HEK293T (cell line): ENCODE results near the gene ZNF202.

Source experiments
- BHLHE40 ChIP-seq: fragments of 450-650 bp; IDR thresholded peaks from 2 replicates; pipeline ENCODE4 v1.6.1; 2016; ENCODE audit warnings: mild to moderate bottlenecking, moderate library complexity, borderline replicate concordance
- CTBP1 ChIP-seq: fragments of 450-650 bp; IDR thresholded peaks from 2 replicates; pipeline ENCODE4 v1.6.1; 2016; ENCODE audit warnings: borderline replicate concordance
- HDGF ChIP-seq: fragments of 450-650 bp; IDR thresholded peaks from 2 replicates; pipeline ENCODE4 v1.6.1; 2017; ENCODE audit warnings: antibody characterized with exemption, borderline replicate concordance
- SP1 ChIP-seq: fragments of 450-650 bp; IDR thresholded peaks from 2 replicates; pipeline ENCODE4 v1.6.1; 2017
- SUZ12 ChIP-seq: fragments of 450-650 bp; IDR thresholded peaks from 2 replicates; pipeline ENCODE4 v1.6.1; 2016; ENCODE audit warnings: mild to moderate bottlenecking
- TARDBP ChIP-seq: fragments of 450-650 bp; IDR thresholded peaks from 2 replicates; pipeline ENCODE4 v1.6.1; 2016

DNA sequence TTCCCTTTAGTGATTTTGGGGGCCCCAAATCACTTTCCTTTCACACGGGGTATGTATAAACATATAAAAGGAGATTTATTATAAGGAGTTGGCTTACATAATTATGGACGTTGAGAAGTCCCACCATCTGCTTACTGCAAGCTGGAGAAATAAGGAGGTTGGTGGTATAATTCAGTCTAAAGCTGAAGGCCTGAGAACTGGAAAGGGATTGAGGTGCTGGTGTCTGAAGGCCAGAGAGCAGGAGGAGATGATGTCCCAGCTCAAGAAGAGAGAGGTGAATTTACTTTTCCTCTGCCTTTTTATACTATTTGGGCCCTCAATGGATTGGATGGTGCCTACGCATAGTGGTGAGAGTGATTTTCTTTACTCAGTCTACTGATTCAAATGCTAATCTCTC is 1.3 kb upstream of the ZNF202 start:
- TF ChIP-seq SP1 = no peak
- TF ChIP-seq SUZ12 = no peak
- TF ChIP-seq TARDBP = no peak
- TF ChIP-seq BHLHE40 = no peak
- no peak for TF ChIP-seq HDGF
- TF ChIP-seq CTBP1 = no peak
